Neural cell (in vitro differentiated cells): ENCODE data around the gene NKX2-8. TPM values are rescaled to one million over a fixed set of nuclear protein-coding genes. Genes with fewer than 3 reads are reported as not detected.

Source experiments
- H2AFZ ChIP-seq: fragments of 200-600, 300-800 bp; sonication (generic), shearing (Covaris generic); 2 replicates; pipeline ENCODE4 v1.6.0; 2014; ENCODE audit warnings: low read depth, mild to moderate bottlenecking, antibody characterized with exemption, low read length, moderate library complexity
- H3F3A ChIP-seq: fragments of 200-600 bp; shearing (Covaris generic); 2 replicates; pipeline ENCODE4 v1.6.1; 2016; ENCODE audit warnings: mild to moderate bottlenecking, moderate library complexity, mixed read lengths, antibody characterized with exemption, low read length; ENCODE audit not compliant: insufficient read depth, poor library complexity, severe bottlenecking
- H3K27ac ChIP-seq: fragments of 200-600, 300-800 bp; sonication (generic), shearing (Covaris generic); 2 replicates; pipeline ENCODE4 v1.5.1; 2014; ENCODE audit warnings: mild to moderate bottlenecking, low read length, moderate library complexity
- H3K27me3 ChIP-seq: fragments of 300-800, 200-600 bp; sonication (generic), shearing (Covaris generic); 2 replicates; pipeline ENCODE4 v1.6.0; 2014; ENCODE audit warnings: mild to moderate bottlenecking, low read depth, low read length, moderate library complexity; ENCODE audit not compliant: insufficient read depth
- H3K36me3 ChIP-seq: fragments of 300-800, 200-600 bp; sonication (generic), shearing (Covaris generic); 2 replicates; pipeline ENCODE4 v1.5.1; 2014; ENCODE audit warnings: mild to moderate bottlenecking, antibody characterized with exemption, low read length, moderate library complexity; ENCODE audit not compliant: insufficient read depth
- H3K4me2 ChIP-seq: fragments of 300-800, 200-600 bp; sonication (generic), shearing (Covaris generic); 2 replicates; pipeline ENCODE4 v1.6.0; 2014; ENCODE audit warnings: mild to moderate bottlenecking, low read length
- H3K4me3 ChIP-seq: fragments of 300-800, 200-600 bp; sonication (generic), shearing (Covaris generic); 2 replicates; pipeline ENCODE4 v1.5.1; 2014; ENCODE audit warnings: mild to moderate bottlenecking, low read length, moderate library complexity
- H3K79me2 ChIP-seq: fragments of 200-600 bp; shearing (Covaris generic); replicated peaks from 2 replicates; pipeline ENCODE4 v1.6.0; 2014; ENCODE audit warnings: mild to moderate bottlenecking, low read length, moderate library complexity; ENCODE audit not compliant: insufficient read depth
- H3K9ac ChIP-seq: fragments of 300-800, 200-600 bp; sonication (generic), shearing (Covaris generic); 2 replicates; pipeline ENCODE4 v1.6.1; 2016; ENCODE audit warnings: mild to moderate bottlenecking, low read length, mixed read lengths
- H3K9me2 ChIP-seq: fragments of 200-600 bp; shearing (Covaris generic); 2 replicates; pipeline ENCODE4 v1.6.1; 2016; ENCODE audit warnings: mild to moderate bottlenecking, low read length, mixed read lengths; ENCODE audit not compliant: insufficient read depth
- H3K9me3 ChIP-seq: fragments of 200-600, 300-800 bp; sonication (generic), shearing (Covaris generic); 2 replicates; pipeline ENCODE4 v1.6.1; 2016; ENCODE audit warnings: mild to moderate bottlenecking, mixed run types, low read length, moderate library complexity, mixed read lengths
- H4K20me1 ChIP-seq: fragments of 200-600 bp; shearing (Covaris generic); 2 replicates; pipeline ENCODE4 v1.6.1; 2016; ENCODE audit warnings: mild to moderate bottlenecking, mixed run types; ENCODE audit not compliant: insufficient read depth
- CTCF ChIP-seq: fragments of 450-650 bp; IDR thresholded peaks from 2 replicates; pipeline ENCODE4 v1.5.1; 2014; ENCODE audit warnings: antibody characterized with exemption, mild to moderate bottlenecking, moderate library complexity; ENCODE audit not compliant: poor library complexity, severe bottlenecking
- EP300 ChIP-seq: fragments of 450-650 bp; conservative IDR thresholded peaks from 2 replicates; pipeline ENCODE4 v1.6.1; 2014; ENCODE audit warnings: antibody characterized with exemption, mild to moderate bottlenecking, moderate library complexity; ENCODE audit not compliant: poor library complexity, severe bottlenecking
- EZH2 ChIP-seq: fragments of 200-600, 300-800 bp; shearing (Covaris generic), sonication (generic); IDR thresholded peaks from 2 replicates; pipeline ENCODE4 v1.6.1; 2014; ENCODE audit warnings: antibody characterized with exemption, low read length, borderline replicate concordance, mild to moderate bottlenecking; ENCODE audit not compliant: insufficient read depth, poor library complexity, severe bottlenecking
- MXI1 ChIP-seq: fragments of 450-650 bp; conservative IDR thresholded peaks from 2 replicates; pipeline ENCODE4 v1.6.1; 2014; ENCODE audit warnings: antibody characterized with exemption, mild to moderate bottlenecking; ENCODE audit not compliant: poor library complexity, severe bottlenecking
- POLR2AphosphoS5 ChIP-seq: IDR thresholded peaks from 2 replicates; pipeline ENCODE4 v1.6.1; 2012
- RAD21 ChIP-seq: fragments of 450-650 bp; conservative IDR thresholded peaks from 2 replicates; pipeline ENCODE4 v1.6.1; 2014; ENCODE audit warnings: antibody characterized with exemption, mild to moderate bottlenecking, moderate library complexity
- REST ChIP-seq: IDR thresholded peaks from 2 replicates; pipeline ENCODE4 v1.6.1; 2012; ENCODE audit warnings: borderline replicate concordance
- SMC3 ChIP-seq: fragments of 450-650 bp; conservative IDR thresholded peaks from 2 replicates; pipeline ENCODE4 v1.6.1; 2014; ENCODE audit warnings: antibody characterized with exemption, mild to moderate bottlenecking, moderate library complexity; ENCODE audit not compliant: poor library complexity
- TAF1 ChIP-seq: IDR thresholded peaks from 2 replicates; pipeline ENCODE4 v1.6.1; 2012; ENCODE audit warnings: low read depth
- polyA plus RNA-seq: library from polyadenylated mRNA; depleted of rRNA; stranded (reverse); fragments of >200 nt; gene quantifications from 2 replicates; pipeline ENCODE4 v1.2.3, GENCODE V29; 2014

Gene NKX2-8
- polyA plus RNA-seq, 1 donor from 2014 or later: not detected

DNA sequence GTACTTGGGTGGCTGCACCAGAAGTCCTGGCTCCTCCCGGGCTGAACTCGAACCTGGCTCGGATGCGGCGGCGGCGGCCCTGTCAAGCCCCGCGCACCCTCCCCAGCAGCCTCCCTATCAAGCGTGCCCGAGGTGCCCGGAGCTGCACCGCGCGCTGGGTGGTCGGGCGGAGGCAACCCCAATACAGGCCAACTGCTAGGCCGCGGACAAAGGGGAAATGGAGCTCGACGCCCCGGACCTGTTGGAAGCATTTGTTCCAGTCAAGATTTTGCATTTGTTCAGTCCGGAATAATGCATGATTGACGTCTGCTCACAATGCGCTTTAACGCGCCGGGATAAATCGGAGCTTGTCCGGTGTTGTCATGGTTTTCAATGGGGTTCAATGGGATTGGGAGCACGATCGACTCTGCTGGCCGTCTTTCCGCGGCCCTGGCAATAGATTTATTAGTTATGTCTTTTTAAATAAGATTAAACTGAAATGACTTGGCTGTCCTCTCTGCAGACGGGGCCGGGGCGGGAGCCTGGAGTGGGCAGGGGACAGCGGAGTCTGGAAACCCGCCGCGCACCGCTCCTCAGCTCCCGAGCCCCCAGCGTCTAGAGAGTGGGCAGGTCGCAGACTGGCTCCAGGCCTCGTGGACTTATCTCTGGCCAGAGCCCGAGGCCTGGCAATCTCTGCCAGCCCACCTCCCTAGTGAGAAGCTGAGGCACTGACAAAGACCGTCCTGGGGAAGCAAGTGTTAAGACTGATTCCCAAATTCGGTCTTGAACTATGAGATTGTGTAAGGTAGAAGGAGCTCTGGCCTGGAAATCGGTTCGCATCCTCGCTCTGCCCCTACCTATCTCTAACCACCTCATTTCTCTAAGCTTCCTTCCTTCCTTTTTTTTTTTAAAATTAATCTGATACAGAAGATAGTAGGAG lies 1.7 kb upstream of the NKX2-8 start:
- Histone ChIP-seq H2AFZ (no peak overlapping the region), H3K4me2 (no peak overlapping the region), H3K9me3 (peaks cover 7% of the 10 kb centered on the region), H3K36me3 (no peaks in the 10 kb centered on the region), H3K4me3 (no peak overlapping the region), H3K9ac (no peak overlapping the region), H3K27me3 (peaks cover 100% of the 10 kb centered on the region), H3K27ac (no peak overlapping the region), H3F3A (no peaks in the 10 kb centered on the region), H3K79me2 (no peaks in the 10 kb centered on the region), H4K20me1 (no peaks in the 10 kb centered on the region), H3K9me2 (no peaks in the 10 kb centered on the region)
- no peak for TF ChIP-seq RAD21
- no peak for TF ChIP-seq SMC3
- no peak for TF ChIP-seq POLR2AphosphoS5
- no peak for TF ChIP-seq REST
- TF ChIP-seq EZH2: peak; percentile 51
- no peak for TF ChIP-seq TAF1
- no peak for TF ChIP-seq EP300
- TF ChIP-seq CTCF: no peak

GRCh38 chr14:36583242-36583892 lies 953 bp upstream of the NKX2-8 start:
- Histone ChIP-seq H3K9ac (no peak overlapping the region), H3K27me3 (peaks cover 100% of the 10 kb centered on the region), H2AFZ (no peak overlapping the region), H3K36me3 (no peaks in the 10 kb centered on the region), H3K79me2 (no peaks in the 10 kb centered on the region), H3K4me2 (no peak overlapping the region), H3K9me3 (peaks cover 7% of the 10 kb centered on the region), H3K9me2 (no peaks in the 10 kb centered on the region), H4K20me1 (no peaks in the 10 kb centered on the region), H3F3A (no peaks in the 10 kb centered on the region), H3K27ac (no peak overlapping the region), H3K4me3 (no peak overlapping the region)
- TF ChIP-seq CTCF (no peak), EP300 (no peak), MXI1 (no peak), REST (no peak), SMC3 (no peak), TAF1 (no peak), EZH2 (no peak), POLR2AphosphoS5 (no peak), RAD21 (no peak)
